HepG2 (cell line): ENCODE data around the gene RIPOR3. TPM values are rescaled to one million over a fixed set of nuclear protein-coding genes. Genes with fewer than 3 reads are reported as not detected.

Experiments used
- CSRNP1 ChIP-seq: sonication (generic); formaldehyde crosslinking; IDR thresholded peaks from 2 replicates; pipeline ENCODE4 v1.8.1; 2023; ENCODE audit warnings: mild to moderate bottlenecking, missing genetic modification reagents
- CTCF ChIP-seq: sonication (generic); formaldehyde crosslinking; IDR thresholded peaks from 2 replicates; pipeline ENCODE4 v1.5.0; 2020; ENCODE audit warnings: mild to moderate bottlenecking, missing genetic modification reagents, moderate library complexity
- GABPB1 ChIP-seq: IDR thresholded peaks from 2 replicates; pipeline ENCODE4 v1.6.1; 2016; ENCODE audit warnings: mild to moderate bottlenecking, missing genetic modification reagents, moderate library complexity, missing compliant biosample characterization
- HINFP ChIP-seq: sonication (generic); formaldehyde crosslinking; IDR thresholded peaks from 2 replicates; pipeline ENCODE4 v1.4.0; 2020; ENCODE audit warnings: low read depth, mild to moderate bottlenecking, missing genetic modification reagents
- KAT7 ChIP-seq: IDR thresholded peaks from 2 replicates; pipeline ENCODE4 v1.6.1; 2018; ENCODE audit warnings: borderline replicate concordance, missing compliant biosample characterization
- KDM2A ChIP-seq: sonication (generic); formaldehyde crosslinking; IDR thresholded peaks from 2 replicates; pipeline ENCODE4 v1.4.0; 2020; ENCODE audit warnings: low read depth, missing genetic modification reagents, borderline replicate concordance
- MAFG ChIP-seq: sonication (generic); formaldehyde crosslinking; IDR thresholded peaks from 2 replicates; pipeline ENCODE4 v1.5.1; 2020; ENCODE audit warnings: mild to moderate bottlenecking, missing genetic modification reagents
- PHF20 ChIP-seq: sonication (generic); formaldehyde crosslinking; IDR thresholded peaks from 2 replicates; pipeline ENCODE4 v1.5.0; 2020; ENCODE audit warnings: mild to moderate bottlenecking, missing genetic modification reagents
- REXO4 ChIP-seq: sonication (generic); formaldehyde crosslinking; IDR thresholded peaks from 2 replicates; pipeline ENCODE4 v1.8.0; 2022; ENCODE audit warnings: missing genetic modification reagents, mild to moderate bottlenecking, borderline replicate concordance
- RFX5 ChIP-seq: IDR thresholded peaks from 2 replicates; pipeline ENCODE4 v1.6.1; 2011; ENCODE audit warnings: low read depth, low read length, improper control_type of control experiment
- SUZ12 ChIP-seq: fragments of 150-350 bp; IDR thresholded peaks from 2 replicates; pipeline ENCODE4 v1.6.1; 2014; ENCODE audit warnings: low read depth, low read length
- TFDP2 ChIP-seq: sonication (generic); formaldehyde crosslinking; IDR thresholded peaks from 2 replicates; pipeline ENCODE4 v1.4.0; 2020; ENCODE audit warnings: missing genetic modification reagents
- XRCC5 ChIP-seq: fragments of 200-400 bp; formaldehyde crosslinking; optimal IDR thresholded peaks from 2 replicates; pipeline ENCODE3; 2017; ENCODE audit warnings: mild to moderate bottlenecking, low read length
- YY1 ChIP-seq: IDR thresholded peaks from 2 replicates; pipeline ENCODE4 v1.6.1; 2011; ENCODE audit warnings: low read length, low read depth, moderate library complexity, mild to moderate bottlenecking; ENCODE audit not compliant: insufficient read depth, insufficient replicate concordance
- ZBTB26 ChIP-seq: IDR thresholded peaks from 2 replicates; pipeline ENCODE4 v1.6.1; 2016; ENCODE audit warnings: missing compliant biosample characterization, missing genetic modification reagents, borderline replicate concordance
- ZFAT ChIP-seq: sonication (generic); formaldehyde crosslinking; conservative IDR thresholded peaks from 2 replicates; pipeline ENCODE4 v1.8.1; 2023; ENCODE audit warnings: missing genetic modification reagents, inconsistent platforms
- ZNF260 ChIP-seq: sonication (generic); formaldehyde crosslinking; IDR thresholded peaks from 2 replicates; pipeline ENCODE4 v1.4.0; 2020; ENCODE audit warnings: missing genetic modification reagents, low read depth, mild to moderate bottlenecking, borderline replicate concordance
- ZNF362 ChIP-seq: sonication (generic); formaldehyde crosslinking; IDR thresholded peaks from 2 replicates; pipeline ENCODE4 v1.4.0; 2020; ENCODE audit warnings: missing genetic modification reagents, mild to moderate bottlenecking, borderline replicate concordance
- ZNF619 ChIP-seq: sonication (generic); formaldehyde crosslinking; IDR thresholded peaks from 2 replicates; pipeline ENCODE4 v1.4.0; 2020; ENCODE audit warnings: mild to moderate bottlenecking, missing genetic modification reagents
- ZNF788 ChIP-seq: sonication (generic); formaldehyde crosslinking; IDR thresholded peaks from 2 replicates; pipeline ENCODE4 v1.5.0; 2020; ENCODE audit warnings: mild to moderate bottlenecking, missing genetic modification reagents, borderline replicate concordance
- polyA plus RNA-seq, 8 experiments: library from polyadenylated mRNA; depleted of rRNA in 3 of 8; stranded (reverse) in 7 of 8; unstranded in 1 of 8; fragments of >200 nt; fragmentation: Illumina TruSeq in 4 of 8; extraction: Trizol in 4 of 8; gene quantifications; 2 replicates each; pipeline versions ENCODE4 v1.2.1 to v1.2.3, GENCODE V29; 2011 to 2016; ENCODE audit warnings: low read depth in 4 of 8, missing spikeins in 1 of 8, mixed read lengths in 1 of 8; ENCODE audit not compliant: insufficient read depth in 1 of 8
- total RNA-seq, 5 experiments: library from RNA; depleted of rRNA; stranded (reverse); fragments of >200 nt; fragmentation: Illumina TruSeq; extraction: Trizol; gene quantifications; 2 replicates each; pipeline ENCODE4 v1.2.3, GENCODE V29; 2016; ENCODE audit warnings: low read depth in 1 of 5

RIPOR3 gene
- total and polyA plus RNA-seq, 2 of the 13 experiments (the other 11 are each of a cell fraction or from before 2014, with no cell fraction given) = 0.18 TPM; not detected in 1

GRCh38 chr20:50690650-50691572 lies at the start of gene RIPOR3 (continued):
- TF ChIP-seq CTCF (no peak), ZNF362 (CRISPR knock-in tag) (no peak), HINFP (CRISPR knock-in tag) (no peak), ZFAT (CRISPR knock-in tag) (no peak), YY1 (no peak), MAFG (CRISPR knock-in tag) (no peak), RFX5 (no peak), ZBTB26 (CRISPR knock-in tag) (no peak), REXO4 (CRISPR knock-in tag) (no peak), SUZ12 (no peak), PHF20 (no peak), GABPB1 (0 out of 2 replicates have a peak, but pooled peaks have one; percentile 13), ZNF260 (CRISPR knock-in tag) (no peak), ZNF619 (CRISPR knock-in tag) (no peak), KDM2A (CRISPR knock-in tag) (no peak), XRCC5 (peak; percentile 31), CSRNP1 (CRISPR knock-in tag) (no peak), ZNF788 (CRISPR knock-in tag) (no peak), TFDP2 (CRISPR knock-in tag) (peak; percentile 23; the same call in 1 of the 2 replicates), KAT7 (CRISPR knock-in tag) (no peak)
